Measurements from ENCODE around the gene CNPPD1. TPM values are rescaled to one million over a fixed set of nuclear protein-coding genes. Genes with fewer than 3 reads are reported as not detected.

The CNPPD1 gene
- total RNA-seq, 1 experiment from 2014 or later: 41.3 TPM

DNA sequence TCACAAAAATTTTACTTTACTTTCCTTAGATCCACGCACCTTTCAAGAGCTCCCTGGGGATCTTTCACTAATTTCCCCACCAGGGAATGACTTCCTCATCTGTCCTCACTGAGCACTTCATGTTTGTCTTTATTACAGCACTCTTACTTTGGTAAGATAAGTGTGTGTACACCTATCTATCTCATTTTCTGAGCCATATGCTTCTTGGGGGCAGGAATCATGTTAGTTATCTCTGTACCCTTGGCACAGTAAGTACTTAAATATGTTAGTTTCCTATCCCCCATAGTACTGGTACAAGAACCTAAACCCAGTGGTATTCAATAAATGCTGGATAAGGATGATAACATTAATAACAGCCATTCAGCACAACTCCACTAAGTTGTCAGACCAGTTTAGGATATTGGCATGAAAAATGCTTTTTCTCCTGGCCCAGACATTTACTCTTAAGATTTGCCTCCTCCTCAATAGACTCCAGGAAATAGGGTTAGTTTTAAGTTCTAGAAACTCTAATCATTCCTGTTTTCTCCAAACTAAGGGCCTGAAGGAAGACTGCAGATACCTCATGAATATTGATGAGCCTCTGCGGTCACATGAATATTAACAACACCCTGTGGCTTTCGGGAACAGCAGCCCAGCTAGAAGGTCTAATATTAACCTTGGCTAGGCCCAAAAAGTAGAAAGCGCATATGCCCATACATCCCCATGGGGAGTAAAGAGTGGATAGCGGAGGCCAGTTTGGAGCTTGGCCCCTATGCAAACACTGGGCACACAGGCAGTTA is 54.3 kb downstream of the CNPPD1 start:
- no peak for DNase-seq (ENCODE audit: low read depth)

Other genes starting within 250 kb of the CNPPD1 start
- 0.06 TPM in 1 of 2 replicates, not detected in the other for gene CDK5R2, start 217.3 kb downstream of the CNPPD1 start, total RNA-seq (2014; rRNA removed; shearing (Covaris generic))
- gene FEV, start 191.7 kb downstream of the CNPPD1 start, total RNA-seq (2014; rRNA removed; shearing (Covaris generic)): 0.34 TPM in 1 of 2 replicates, not detected in the other
- gene CRYBA2, start 183.5 kb downstream of the CNPPD1 start, total RNA-seq (2014; rRNA removed; shearing (Covaris generic)): 2.2 and 4.3 TPM in 2 replicates
- gene CFAP65, start 135.4 kb downstream of the CNPPD1 start, total RNA-seq (2014; rRNA removed; shearing (Covaris generic)): 0.11 TPM in 1 of 2 replicates, not detected in the other
- gene IHH, start 116.0 kb downstream of the CNPPD1 start, total RNA-seq (2014; rRNA removed; shearing (Covaris generic)): not detected in 2 replicates
- 13.6 and 22.0 TPM in 2 replicates for gene NHEJ1, start 16.1 kb downstream of the CNPPD1 start, total RNA-seq (2014; rRNA removed; shearing (Covaris generic))
- 0.63 and 0.86 TPM in 2 replicates for gene SLC23A3, start 6.9 kb downstream of the CNPPD1 start, total RNA-seq (2014; rRNA removed; shearing (Covaris generic))
- 33.3 and 48.8 TPM in 2 replicates for gene RETREG2, start 1.4 kb upstream of the CNPPD1 start, total RNA-seq (2014; rRNA removed; shearing (Covaris generic))
- gene ZFAND2B, start 29.9 kb upstream of the CNPPD1 start, total RNA-seq (2014; rRNA removed; shearing (Covaris generic)): 31.2 and 32.3 TPM in 2 replicates
- gene ABCB6, start 42.0 kb upstream of the CNPPD1 start, total RNA-seq (2014; rRNA removed; shearing (Covaris generic)): 9.0 and 10.5 TPM in 2 replicates
- gene ATG9A, start 52.7 kb upstream of the CNPPD1 start, total RNA-seq (2014; rRNA removed; shearing (Covaris generic)): 27.1 and 56.9 TPM in 2 replicates
- 25.2 and 25.8 TPM in 2 replicates for gene ANKZF1, start 52.9 kb upstream of the CNPPD1 start, total RNA-seq (2014; rRNA removed; shearing (Covaris generic))
- 2.7 and 3.2 TPM in 2 replicates for gene GLB1L, start 68.5 kb upstream of the CNPPD1 start, total RNA-seq (2014; rRNA removed; shearing (Covaris generic))
- gene STK16, start 68.6 kb upstream of the CNPPD1 start, total RNA-seq (2014; rRNA removed; shearing (Covaris generic)): 5.4 and 8.9 TPM in 2 replicates
- not detected in 2 replicates for gene TUBA4B, start 76.3 kb upstream of the CNPPD1 start, total RNA-seq (2014; rRNA removed; shearing (Covaris generic))
- 65.0 and 79.9 TPM in 2 replicates for gene TUBA4A, start 77.0 kb upstream of the CNPPD1 start, total RNA-seq (2014; rRNA removed; shearing (Covaris generic))
- 19.9 and 20.2 TPM in 2 replicates for gene DNAJB2, start 102.4 kb upstream of the CNPPD1 start, total RNA-seq (2014; rRNA removed; shearing (Covaris generic))
- gene PTPRN, start 132.5 kb upstream of the CNPPD1 start, total RNA-seq (2014; rRNA removed; shearing (Covaris generic)): 0.21 and 1.3 TPM in 2 replicates
- gene RESP18, start 155.8 kb upstream of the CNPPD1 start, total RNA-seq (2014; rRNA removed; shearing (Covaris generic)): not detected in 2 replicates
- gene DNPEP, start 211.0 kb upstream of the CNPPD1 start, total RNA-seq (2014; rRNA removed; shearing (Covaris generic)): 72.1 and 94.6 TPM in 2 replicates
- gene DES, start 241.5 kb upstream of the CNPPD1 start, total RNA-seq (2014; rRNA removed; shearing (Covaris generic)): 0.17 and 0.77 TPM in 2 replicates